ENCODE measurements around the gene CXCL11.
"Not testable (repeated sequence)": the region's sequence is repeated elsewhere in the genome, so short reads cannot be mapped to it uniquely, and the experiment has no call there.

CXCL11 gene

GRCh38 chr4:76060506-76060905, 24.6 kb upstream of the CXCL11 start:
- H3K4me1 ChIP-seq (ENCODE audit: control insufficient read depth, low read depth, low read length), result peaks cover 12% of the 10 kb centered on the region
- H3K9ac ChIP-seq (ENCODE audit: low read length), result no peak overlapping the region
- H3K27ac ChIP-seq (ENCODE audit: low read length), result no peak overlapping the region
- no peaks in the 10 kb centered on the region for H3K27me3 ChIP-seq (ENCODE audit: control insufficient read depth, insufficient read depth, low read length)
- H3K9me3 ChIP-seq (ENCODE audit: control insufficient read depth, low read depth, low read length), result no peaks in the 10 kb centered on the region
- no peaks in the 10 kb centered on the region for H3K36me3 ChIP-seq (ENCODE audit: control insufficient read depth, low read depth, low read length)
- H3K4me3 ChIP-seq (ENCODE audit: low read length), result no peak overlapping the region

- no peaks in the 10 kb centered on the region for H3K27me3 ChIP-seq (ENCODE audit: control insufficient read depth, insufficient read depth, low read length)
- H3K4me3 ChIP-seq (ENCODE audit: low read length), result no peak overlapping the region
- H3K9ac ChIP-seq (ENCODE audit: low read length), result no peak overlapping the region
- no peaks in the 10 kb centered on the region for H3K36me3 ChIP-seq (ENCODE audit: control insufficient read depth, low read depth, low read length)
- H3K27ac ChIP-seq (ENCODE audit: low read length), result no peak overlapping the region
- H3K4me1 ChIP-seq (ENCODE audit: control insufficient read depth, low read depth, low read length), result peaks cover 17% of the 10 kb centered on the region
- H3K9me3 ChIP-seq (ENCODE audit: control insufficient read depth, low read depth, low read length), result no peaks in the 10 kb centered on the region
These were observed 23.9 kb upstream of the CXCL11 start for GRCh38 chr4:76059750-76060149.

GRCh38 chr4:76058888-76059426, 23.1 kb upstream of the CXCL11 start:
- no peak overlapping the region for H3K9ac ChIP-seq (ENCODE audit: low read length)
- no peak overlapping the region for H3K27ac ChIP-seq (ENCODE audit: low read length)
- H3K27me3 ChIP-seq (ENCODE audit: control insufficient read depth, insufficient read depth, low read length), result no peaks in the 10 kb centered on the region
- peaks cover 17% of the 10 kb centered on the region for H3K4me1 ChIP-seq (ENCODE audit: control insufficient read depth, low read depth, low read length)
- no peaks in the 10 kb centered on the region for H3K9me3 ChIP-seq (ENCODE audit: control insufficient read depth, low read depth, low read length)
- H3K4me3 ChIP-seq (ENCODE audit: low read length), result no peak overlapping the region
- H3K36me3 ChIP-seq (ENCODE audit: control insufficient read depth, low read depth, low read length), result no peaks in the 10 kb centered on the region

- no peaks in the 10 kb centered on the region for H3K27me3 ChIP-seq (ENCODE audit: control insufficient read depth, insufficient read depth, low read length)
These were observed 22.4 kb upstream of the CXCL11 start for GRCh38 chr4:76058302-76058701.

GRCh38 chr4:76055421-76055820, 19.6 kb upstream of the CXCL11 start:
- no peaks in the 10 kb centered on the region for H3K36me3 ChIP-seq (ENCODE audit: control insufficient read depth, low read depth, low read length)
- H3K27ac ChIP-seq (ENCODE audit: low read length), result no peak overlapping the region
- no peaks in the 10 kb centered on the region for H3K27me3 ChIP-seq (ENCODE audit: control insufficient read depth, insufficient read depth, low read length)
- no peak overlapping the region for H3K4me3 ChIP-seq (ENCODE audit: low read length)
- no peaks in the 10 kb centered on the region for H3K9me3 ChIP-seq (ENCODE audit: control insufficient read depth, low read depth, low read length)
- no peak overlapping the region for H3K9ac ChIP-seq (ENCODE audit: low read length)
- H3K4me1 ChIP-seq (ENCODE audit: control insufficient read depth, low read depth, low read length), result peaks cover 21% of the 10 kb centered on the region

More at GRCh38 chr4:76058302-76058701, 22.4 kb upstream of the CXCL11 start:
- Histone ChIP-seq H3K4me3 (ENCODE audit: low read length) (no peak overlapping the region), H3K4me1 (ENCODE audit: control insufficient read depth, low read depth, low read length) (peaks cover 21% of the 10 kb centered on the region), H3K27ac (ENCODE audit: low read length) (no peak overlapping the region), H3K9ac (ENCODE audit: low read length) (no peak overlapping the region), H3K9me3 (ENCODE audit: control insufficient read depth, low read depth, low read length) (no peaks in the 10 kb centered on the region), H3K36me3 (ENCODE audit: control insufficient read depth, low read depth, low read length) (no peaks in the 10 kb centered on the region)

- Histone ChIP-seq H3K9ac (ENCODE audit: low read length) (no peak overlapping the region), H3K9me3 (ENCODE audit: control insufficient read depth, low read depth, low read length) (no peaks in the 10 kb centered on the region), H3K27me3 (ENCODE audit: control insufficient read depth, insufficient read depth, low read length) (no peaks in the 10 kb centered on the region), H3K4me3 (ENCODE audit: low read length) (no peak overlapping the region), H3K27ac (ENCODE audit: low read length) (no peak overlapping the region), H3K4me1 (ENCODE audit: control insufficient read depth, low read depth, low read length) (peaks cover 21% of the 10 kb centered on the region), H3K36me3 (ENCODE audit: control insufficient read depth, low read depth, low read length) (no peaks in the 10 kb centered on the region)
These were observed 19.1 kb upstream of the CXCL11 start for GRCh38 chr4:76055016-76055415.

GRCh38 chr4:76053730-76054129, 17.9 kb upstream of the CXCL11 start:
- H3K36me3 ChIP-seq (ENCODE audit: control insufficient read depth, low read depth, low read length), result no peaks in the 10 kb centered on the region
- no peaks in the 10 kb centered on the region for H3K9me3 ChIP-seq (ENCODE audit: control insufficient read depth, low read depth, low read length)
- H3K27me3 ChIP-seq (ENCODE audit: control insufficient read depth, insufficient read depth, low read length), result no peaks in the 10 kb centered on the region
- no peak overlapping the region for H3K4me3 ChIP-seq (ENCODE audit: low read length)
- no peak overlapping the region for H3K9ac ChIP-seq (ENCODE audit: low read length)
- H3K4me1 ChIP-seq (ENCODE audit: control insufficient read depth, low read depth, low read length), result peaks cover 21% of the 10 kb centered on the region
- H3K27ac ChIP-seq (ENCODE audit: low read length), result no peak overlapping the region

- not testable (repeated sequence) for H3K27ac ChIP-seq (ENCODE audit: low read length); H3K9me3 ChIP-seq (ENCODE audit: control insufficient read depth, low read depth, low read length); H3K36me3 ChIP-seq (ENCODE audit: control insufficient read depth, low read depth, low read length); H3K9ac ChIP-seq (ENCODE audit: low read length); H3K27me3 ChIP-seq (ENCODE audit: control insufficient read depth, insufficient read depth, low read length); H3K4me3 ChIP-seq (ENCODE audit: low read length)
- H3K4me1 ChIP-seq (ENCODE audit: control insufficient read depth, low read depth, low read length), result peaks cover 10% of the 10 kb centered on the region
These were observed 14.7 kb upstream of the CXCL11 start for GRCh38 chr4:76050560-76051050.

GRCh38 chr4:76049860-76050416, 14.1 kb upstream of the CXCL11 start:
- not testable (repeated sequence) for H3K27ac ChIP-seq (ENCODE audit: low read length)

GRCh38 chr4:76044686-76045085, 8.8 kb upstream of the CXCL11 start:
- H3K36me3 ChIP-seq (ENCODE audit: control insufficient read depth, low read depth, low read length); H3K27ac ChIP-seq (ENCODE audit: low read length); H3K9me3 ChIP-seq (ENCODE audit: control insufficient read depth, low read depth, low read length); H3K9ac ChIP-seq (ENCODE audit: low read length); H3K4me1 ChIP-seq (ENCODE audit: control insufficient read depth, low read depth, low read length); H3K27me3 ChIP-seq (ENCODE audit: control insufficient read depth, insufficient read depth, low read length); H3K4me3 ChIP-seq (ENCODE audit: low read length): not testable (repeated sequence)

More at GRCh38 chr4:76049860-76050416, 14.1 kb upstream of the CXCL11 start:
- not testable (repeated sequence) for H3K9me3 ChIP-seq (ENCODE audit: control insufficient read depth, low read depth, low read length); H3K36me3 ChIP-seq (ENCODE audit: control insufficient read depth, low read depth, low read length); H3K9ac ChIP-seq (ENCODE audit: low read length); H3K4me3 ChIP-seq (ENCODE audit: low read length); H3K27me3 ChIP-seq (ENCODE audit: control insufficient read depth, insufficient read depth, low read length); H3K4me1 ChIP-seq (ENCODE audit: control insufficient read depth, low read depth, low read length)

- not testable (repeated sequence) for H3K9me3 ChIP-seq (ENCODE audit: control insufficient read depth, low read depth, low read length); H3K4me1 ChIP-seq (ENCODE audit: control insufficient read depth, low read depth, low read length); H3K27me3 ChIP-seq (ENCODE audit: control insufficient read depth, insufficient read depth, low read length)
These were observed 7.4 kb upstream of the CXCL11 start for GRCh38 chr4:76043306-76043705.

GRCh38 chr4:76042241-76042998, 6.5 kb upstream of the CXCL11 start:
- H3K9ac ChIP-seq (ENCODE audit: low read length); H3K4me3 ChIP-seq (ENCODE audit: low read length): not testable (repeated sequence)

More at GRCh38 chr4:76043306-76043705, 7.4 kb upstream of the CXCL11 start:
- not testable (repeated sequence) for H3K4me3 ChIP-seq (ENCODE audit: low read length); H3K36me3 ChIP-seq (ENCODE audit: control insufficient read depth, low read depth, low read length); H3K9ac ChIP-seq (ENCODE audit: low read length); H3K27ac ChIP-seq (ENCODE audit: low read length)

More at GRCh38 chr4:76042241-76042998, 6.5 kb upstream of the CXCL11 start:
- not testable (repeated sequence) for H3K9me3 ChIP-seq (ENCODE audit: control insufficient read depth, low read depth, low read length); H3K27ac ChIP-seq (ENCODE audit: low read length); H3K27me3 ChIP-seq (ENCODE audit: control insufficient read depth, insufficient read depth, low read length); H3K4me1 ChIP-seq (ENCODE audit: control insufficient read depth, low read depth, low read length); H3K36me3 ChIP-seq (ENCODE audit: control insufficient read depth, low read depth, low read length)

Measured in iPS-18a (cell line).